ENCODE measurements around the gene CRYGC. TPM values are rescaled to one million over a fixed set of nuclear protein-coding genes. Genes with fewer than 3 reads are reported as not detected.

CRYGC gene
- total and polyA plus RNA-seq, 2 donors, result not detected

DNA sequence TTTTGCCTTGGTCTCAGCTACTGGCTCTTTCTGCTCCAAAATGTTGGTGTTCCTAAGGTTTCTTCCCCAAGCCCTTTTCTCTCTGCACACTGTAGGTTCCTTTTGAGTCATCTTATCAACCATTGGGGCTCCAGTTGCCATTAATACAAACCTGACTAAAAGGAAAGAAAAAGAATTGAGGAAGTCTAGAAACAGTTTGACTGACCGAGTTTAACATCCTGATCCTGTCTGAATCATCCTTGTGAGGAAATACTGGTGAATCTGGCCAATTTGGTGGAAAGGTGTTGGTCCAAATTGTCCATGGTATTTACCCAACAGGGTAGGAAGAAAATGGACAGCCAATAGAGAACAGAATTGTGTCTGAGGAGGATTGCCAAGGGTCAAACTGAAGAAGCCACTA lies 43.6 kb downstream of the CRYGC start:
- H3K36me3 ChIP-seq (ENCODE audit: control insufficient read depth in 2 of 2, insufficient read depth in 2 of 2, low read length in 1 of 2), result no peaks in the 10 kb centered on the region
- 37% methylated on average over 1 of the region's 1 CpG for WGBS
- H3K4me3 ChIP-seq (ENCODE audit: low read length in 2 of 2), result no peak overlapping the region
- DNase-seq (ENCODE audit: low read depth in 6 of 9, low spot score in 9 of 9), result no peak
- H3K27me3 ChIP-seq (ENCODE audit: control insufficient read depth in 2 of 2, insufficient read depth in 1 of 2, low read length in 1 of 2), result no peaks in the 10 kb centered on the region
- H3K4me1 ChIP-seq (ENCODE audit: control insufficient read depth in 2 of 2, insufficient read depth in 2 of 2, low read length in 2 of 2), result no peaks in the 10 kb centered on the region
- no peak overlapping the region for H3K27ac ChIP-seq (ENCODE audit: low read depth in 1 of 2, low read length in 1 of 2)
- H3K9me3 ChIP-seq (ENCODE audit: control insufficient read depth in 2 of 2, insufficient read depth in 1 of 2, low read length in 1 of 2), result no peaks in the 10 kb centered on the region

DNA sequence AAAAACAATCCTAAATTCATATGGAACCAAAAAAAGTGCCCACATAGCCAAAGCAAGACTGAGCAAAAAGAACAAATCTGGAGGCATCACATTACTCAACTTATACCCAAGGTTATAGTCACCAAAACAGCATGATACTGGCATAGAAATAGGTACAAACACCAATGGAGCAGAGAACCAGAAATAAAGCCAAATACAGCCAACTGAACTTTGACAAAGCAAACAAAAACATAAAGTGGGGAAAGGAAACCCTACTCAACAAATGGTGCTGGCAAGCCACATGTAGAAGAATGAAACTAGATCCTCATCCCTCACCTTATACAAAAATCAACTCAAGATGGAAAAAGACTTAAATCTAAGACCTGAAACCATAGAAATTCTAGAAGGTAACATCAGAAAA lies 45.8 kb downstream of the CRYGC start:
- H3K36me3 ChIP-seq (ENCODE audit: control insufficient read depth in 2 of 2, insufficient read depth in 2 of 2, low read length in 1 of 2), result no peaks in the 10 kb centered on the region
- DNase-seq (ENCODE audit: low read depth in 6 of 9, low spot score in 9 of 9), result no peak

More for the DNA sequence above, 45.8 kb downstream of the CRYGC start:
- Histone ChIP-seq H3K27ac (ENCODE audit: low read depth in 1 of 2, low read length in 1 of 2) (no peak overlapping the region), H3K4me1 (ENCODE audit: control insufficient read depth in 2 of 2, insufficient read depth in 2 of 2, low read length in 2 of 2) (no peaks in the 10 kb centered on the region), H3K9me3 (ENCODE audit: control insufficient read depth in 2 of 2, insufficient read depth in 1 of 2, low read length in 1 of 2) (no peaks in the 10 kb centered on the region), H3K4me3 (ENCODE audit: low read length in 2 of 2) (no peak overlapping the region), H3K27me3 (ENCODE audit: control insufficient read depth in 2 of 2, insufficient read depth in 1 of 2, low read length in 1 of 2) (no peaks in the 10 kb centered on the region)

Other genes starting within 250 kb of the CRYGC start
- gene PLEKHM3, start 104.3 kb downstream of the CRYGC start, total RNA-seq, result 8.8 TPM
- 8.2 TPM for gene PLEKHM3, start 104.3 kb downstream of the CRYGC start, polyA plus RNA-seq
- gene CRYGD, start 5.3 kb downstream of the CRYGC start, total RNA-seq, result not detected
- 0.27 TPM for gene CRYGD, start 5.3 kb downstream of the CRYGC start, polyA plus RNA-seq
- not detected for gene CRYGB, start 16.3 kb upstream of the CRYGC start, total RNA-seq
- gene CRYGB, start 16.3 kb upstream of the CRYGC start, polyA plus RNA-seq, result 0.16 TPM
- gene CRYGA, start 33.8 kb upstream of the CRYGC start, total RNA-seq, result 0.09 TPM
- gene CRYGA, start 33.8 kb upstream of the CRYGC start, polyA plus RNA-seq, result 0.11 TPM
- gene C2orf80, start 60.2 kb upstream of the CRYGC start, total RNA-seq, result not detected
- 0.07 TPM for gene C2orf80, start 60.2 kb upstream of the CRYGC start, polyA plus RNA-seq
- gene IDH1, start 125.2 kb upstream of the CRYGC start, total RNA-seq, result 32.8 TPM
- 51.3 TPM for gene IDH1, start 125.2 kb upstream of the CRYGC start, polyA plus RNA-seq
- gene PIKFYVE, start 136.4 kb upstream of the CRYGC start, total RNA-seq, result 25.7 TPM
- gene PIKFYVE, start 136.4 kb upstream of the CRYGC start, polyA plus RNA-seq, result 13.0 TPM

Measured in thymus (tissue), 11 donors.